ENCODE results near the gene NELFCD.

GRCh38 chr20:58967652-58968429 lies 13.2 kb upstream of the NELFCD start:
- no peak for TF ChIP-seq CTCF (IDR thresholded peaks at IDR 0.05; ENCODE audit: insufficient read depth, low read length)
- no peak for TF ChIP-seq POLR2AphosphoS5 (IDR thresholded peaks at IDR 0.05; ENCODE audit: low read depth)
